Tibial artery (tissue), 4 donors: ENCODE results near the gene SLC2A14.
"Not testable (repeated sequence)": the region's sequence is repeated elsewhere in the genome, so short reads cannot be mapped to it uniquely, and the experiment has no call there.

Source experiments
- DNase-seq, 2 donors: peaks; one replicate each; pipeline ENCODE4 v3.0.0-alpha.2; 2019
- H3K27ac ChIP-seq, 2 donors: fragments of 200-600 bp; sonication (generic) in 1 of 2; 1 replicate in 1 of 2; 2 replicates in 1 of 2; pipeline ENCODE4 v1.5.1; 2018 to 2019; ENCODE audit warnings: mild to moderate bottlenecking in 1 of 2
- H3K27me3 ChIP-seq, 2 donors: fragments of 200-600 bp; sonication (generic) in 1 of 2; one replicate each; pipeline versions ENCODE4 v1.5.1 to v1.6.0; 2016 to 2019
- H3K36me3 ChIP-seq, 3 donors: fragments of 200-600 bp; sonication (generic) in 2 of 3; one replicate each; pipeline ENCODE4 v1.5.1; 2016 to 2019; ENCODE audit warnings: mild to moderate bottlenecking in 2 of 3
- H3K4me1 ChIP-seq, 4 donors: fragments of 200-600 bp; sonication (generic) in 2 of 4; 1 replicate in 3 of 4; 2 replicates in 1 of 4; pipeline ENCODE4 v1.5.1; 2016 to 2019
- H3K4me3 ChIP-seq, 2 donors: fragments of 200-600 bp; sonication (generic) in 1 of 2; 1 replicate in 1 of 2; 2 replicates in 1 of 2; pipeline ENCODE4 v1.5.1; 2018 to 2019; ENCODE audit warnings: mild to moderate bottlenecking in 2 of 2
- H3K9me3 ChIP-seq, 3 donors: fragments of 200-600 bp; sonication (generic) in 1 of 3; one replicate each; pipeline ENCODE4 v1.5.1; 2016 to 2019
- CTCF ChIP-seq, 2 experiments: fragments of 200-600 bp in 1 of 2; fragments of 450-650 bp in 1 of 2; IDR thresholded peaks; one replicate each; pipeline ENCODE4 v1.5.1; 2017 to 2019; ENCODE audit warnings: antibody characterized with exemption in 2 of 2, mild to moderate bottlenecking in 1 of 2, moderate library complexity in 1 of 2
- intact Hi-C: fragments of 100-400 bp; cut with DNase I; formaldehyde crosslinking; loops from one replicate; pipeline ENCODE4 v1.15.0; 2023; ENCODE audit warnings: low total_unique reads

Gene SLC2A14

GRCh38 chr12:7788294-7788660, 84.4 kb downstream of the SLC2A14 start:
- no peak for TF ChIP-seq CTCF (IDR thresholded peaks at IDR 0.05)

GRCh38 chr12:7787574-7788293, 85.0 kb downstream of the SLC2A14 start:
- no peaks in the 10 kb centered on the region for H3K36me3 ChIP-seq
- no peak overlapping the region for H3K4me3 ChIP-seq
- no peak overlapping the region for H3K27ac ChIP-seq
- H3K4me1 ChIP-seq, result no peaks in the 10 kb centered on the region
- TF ChIP-seq CTCF (IDR thresholded peaks at IDR 0.05), result no peak
- peaks cover 0 to 6% of the 10 kb centered on the region in 2 donors for H3K27me3 ChIP-seq
- no peak for DNase-seq
- no peaks in the 10 kb centered on the region for H3K9me3 ChIP-seq
- intact Hi-C loops, result no loop called here

More at GRCh38 chr12:7788294-7788660, 84.4 kb downstream of the SLC2A14 start:
- no peaks in the 10 kb centered on the region for H3K4me1 ChIP-seq
- peaks cover 0 to 6% of the 10 kb centered on the region in 2 donors for H3K27me3 ChIP-seq
- intact Hi-C loops, result no loop called here
- DNase-seq, result no peak
- no peaks in the 10 kb centered on the region for H3K9me3 ChIP-seq
- H3K36me3 ChIP-seq, result no peaks in the 10 kb centered on the region
- H3K4me3 ChIP-seq, result no peak overlapping the region
- H3K27ac ChIP-seq, result no peak overlapping the region

GRCh38 chr12:7784701-7785100, 88.0 kb downstream of the SLC2A14 start:
- H3K27me3 ChIP-seq, result peaks cover 0 to 6% of the 10 kb centered on the region in 2 donors
- no peaks in the 10 kb centered on the region for H3K36me3 ChIP-seq
- no peak overlapping the region for H3K4me3 ChIP-seq
- no peak overlapping the region for H3K27ac ChIP-seq
- TF ChIP-seq CTCF (IDR thresholded peaks at IDR 0.05), result no peak
- intact Hi-C loops, result no loop called here
- no peaks in the 10 kb centered on the region for H3K9me3 ChIP-seq
- no peak for DNase-seq
- H3K4me1 ChIP-seq, result no peaks in the 10 kb centered on the region

GRCh38 chr12:7783433-7783832, 89.3 kb downstream of the SLC2A14 start:
- H3K27me3 ChIP-seq, intact Hi-C loops, H3K4me1 ChIP-seq, H3K9me3 ChIP-seq, DNase-seq, H3K4me3 ChIP-seq, H3K36me3 ChIP-seq, H3K27ac ChIP-seq: not testable (repeated sequence)

GRCh38 chr12:7782055-7782454, 90.7 kb downstream of the SLC2A14 start:
- intact Hi-C loops, result no loop called here
- Histone ChIP-seq H3K36me3 (no peaks in the 10 kb centered on the region), H3K4me1 (no peaks in the 10 kb centered on the region), H3K27ac (no peak overlapping the region), H3K9me3 (no peaks in the 10 kb centered on the region), H3K4me3 (no peak overlapping the region), H3K27me3 (no peaks in the 10 kb centered on the region)
- DNase-seq, result no peak
- TF ChIP-seq CTCF (IDR thresholded peaks at IDR 0.05), result no peak

- intact Hi-C loops, result no loop called here
- DNase-seq, result no peak
- no peak for TF ChIP-seq CTCF (IDR thresholded peaks at IDR 0.05)
- Histone ChIP-seq H3K27me3 (no peaks in the 10 kb centered on the region), H3K36me3 (no peaks in the 10 kb centered on the region), H3K9me3 (no peaks in the 10 kb centered on the region), H3K4me3 (no peak overlapping the region), H3K4me1 (no peaks in the 10 kb centered on the region), H3K27ac (no peak overlapping the region)
Measured at GRCh38 chr12:7781274-7781673, 91.4 kb downstream of the SLC2A14 start.
